Measurements from ENCODE around the gene COG6. TPM values are rescaled to one million over a fixed set of nuclear protein-coding genes. Genes with fewer than 3 reads are reported as not detected.

Gene COG6
- total and polyA plus RNA-seq, 2 of the 8 experiments (the other 6 are each of a cell fraction or from before 2014, with no cell fraction given), result 8.8 to 22.3 TPM

DNA sequence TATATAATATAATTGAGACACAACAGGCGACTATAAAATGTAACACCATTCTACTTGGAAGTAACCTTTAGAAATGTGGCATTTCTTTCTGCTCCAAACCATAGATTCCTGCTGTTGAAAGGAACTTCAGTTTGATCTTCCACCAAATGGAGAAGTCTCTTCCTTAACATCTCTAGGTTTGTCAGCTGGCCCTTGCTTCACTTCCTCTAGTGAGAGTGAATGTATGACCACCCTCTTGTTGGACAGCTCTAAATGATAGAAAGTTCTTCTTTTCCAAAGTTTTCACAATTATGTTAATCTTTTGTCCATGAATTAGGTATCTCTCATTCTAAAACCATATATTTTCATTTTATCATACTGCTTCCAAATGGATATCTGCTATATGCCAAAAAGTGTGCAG lies 13.8 kb upstream of the COG6 start:
- H3K14ac ChIP-seq (ENCODE audit: insufficient read length), result no peak overlapping the region
- H3K23me2 ChIP-seq (ENCODE audit: low read depth, low read length), result no peaks in the 10 kb centered on the region
- no peak overlapping the region for H3K27ac ChIP-seq (ENCODE audit: low read depth, low read length)
- no peak overlapping the region for H4K5ac ChIP-seq (ENCODE audit: insufficient read length, low read depth, low read length)
- no peaks in the 10 kb centered on the region for H4K20me1 ChIP-seq (replicated peaks in 1 of 2; ENCODE audit: control insufficient read depth in 1 of 2, insufficient read depth in 2 of 2, low read length in 2 of 2)
- no peak overlapping the region for H3K4ac ChIP-seq (replicated peaks; ENCODE audit: insufficient read length, low read depth, low read length)
- no peak overlapping the region for H4K8ac ChIP-seq (ENCODE audit: extremely low read depth, insufficient read depth, low read length)
- H2BK12ac ChIP-seq (ENCODE audit: low read depth, low read length), result no peak overlapping the region
- no peak overlapping the region for H3K9ac ChIP-seq (replicated peaks in 1 of 4; ENCODE audit: extremely low read depth in 1 of 4, low read depth in 3 of 4, low read length in 3 of 4)
- H3K4me3 ChIP-seq (ENCODE audit: extremely low read depth in 1 of 4, insufficient read depth in 2 of 4, low read depth in 3 of 4, low read length in 4 of 4), result no peak overlapping the region
- DNase-seq (ENCODE audit: low read depth in 1 of 2, low spot score in 2 of 2) (no peak), FAIRE-seq (no peak)
- no peaks in the 10 kb centered on the region for H3K27me3 ChIP-seq (replicated peaks in 1 of 4; ENCODE audit: control insufficient read depth in 3 of 4, extremely low read depth in 1 of 4, insufficient read depth in 3 of 4, low read length in 3 of 4)
- no peaks in the 10 kb centered on the region for H3K79me2 ChIP-seq (ENCODE audit: control insufficient read depth in 1 of 2, insufficient read depth in 2 of 2, low read length in 2 of 2)
- H2BK5ac ChIP-seq (ENCODE audit: low read depth, low read length), result no peak overlapping the region
- no peaks in the 10 kb centered on the region for H3K79me1 ChIP-seq (ENCODE audit: low read depth, low read length)
- H3K4me1 ChIP-seq (replicated peaks in 1 of 4; ENCODE audit: control insufficient read depth in 3 of 4, insufficient read depth in 4 of 4, low read length in 3 of 4), result no peaks in the 10 kb centered on the region
- no peak overlapping the region for H2BK120ac ChIP-seq (replicated peaks; ENCODE audit: low read depth, low read length)
- H3K36me3 ChIP-seq (ENCODE audit: control insufficient read depth in 2 of 4, insufficient read depth in 4 of 4, low read length in 3 of 4), result no peaks in the 10 kb centered on the region
- no peak overlapping the region for H2BK15ac ChIP-seq (ENCODE audit: low read length)
- no peak overlapping the region for H3K56ac ChIP-seq (replicated peaks; ENCODE audit: insufficient read length, low read depth, low read length)
- H3K18ac ChIP-seq (ENCODE audit: extremely low read depth, low read length), result no peak overlapping the region
- H2AK5ac ChIP-seq (ENCODE audit: low read depth, low read length), result no peak overlapping the region
- no peak overlapping the region for H4K91ac ChIP-seq (replicated peaks; ENCODE audit: insufficient read length, low read length)
- H3K23ac ChIP-seq (ENCODE audit: insufficient read length), result no peak overlapping the region
- no peak overlapping the region for H2AFZ ChIP-seq (ENCODE audit: low read length)
- H3K9me3 ChIP-seq (ENCODE audit: insufficient read depth in 2 of 2, low read depth in 1 of 2, low read length in 1 of 2), result no peaks in the 10 kb centered on the region
- 89% methylated on average over 1 of the region's 1 CpG; no CpG with 5 or more reads in 1 of the 2 experiments for WGBS, 2 experiments (ENCODE audit: extremely low coverage in 1 of 2, insufficient coverage in 1 of 2, insufficient read length in 1 of 2, insufficient replicate concordance in 2 of 2, low coverage in 1 of 2, low lambda C conversion rate in 2 of 2, missing lambda C conversion rate in 1 of 2)
- no peak overlapping the region for H3K4me2 ChIP-seq (ENCODE audit: insufficient read depth in 1 of 2, low read depth in 2 of 2, low read length in 2 of 2)
- CTCF ChIA-PET (ENCODE audit: partially characterized antibody), result no interaction called here
- POLR2A ChIA-PET (ENCODE audit: partially characterized antibody), result no interaction called here
- no peak overlapping the region for H2BK20ac ChIP-seq (ENCODE audit: low read length)
- TF ChIP-seq EZH2 (IDR thresholded peaks at IDR 0.05; ENCODE audit: low read depth, low read length, severe bottlenecking) (no peak), SIN3A (conservative IDR thresholded peaks at IDR 0.05 in 1 of 2, IDR thresholded peaks at IDR 0.05 in 1 of 2; ENCODE audit: low read depth in 1 of 2, low read length in 2 of 2) (no peak), EP300 (IDR thresholded peaks at IDR 0.05; ENCODE audit: borderline replicate concordance in 1 of 2, low read depth in 2 of 2, low read length in 2 of 2) (no peak), CHD2 (IDR thresholded peaks at IDR 0.05; ENCODE audit: low read length) (no peak), GABPA (IDR thresholded peaks at IDR 0.05; ENCODE audit: borderline replicate concordance, insufficient read depth, low read length) (no peak), JUND (IDR thresholded peaks at IDR 0.05; ENCODE audit: low read length) (no peak), CHD1 (IDR thresholded peaks at IDR 0.05; ENCODE audit: low read depth, low read length) (no peak), RFX5 (IDR thresholded peaks at IDR 0.05; ENCODE audit: borderline replicate concordance, low read depth, low read length) (no peak), RBBP5 (IDR thresholded peaks at IDR 0.05; ENCODE audit: borderline replicate concordance, low read depth, low read length) (no peak), NANOG (IDR thresholded peaks at IDR 0.05; ENCODE audit: insufficient read depth, low read depth, low read length, poor library complexity, severe bottlenecking) (no peak), KDM4A (IDR thresholded peaks at IDR 0.05; ENCODE audit: low read depth, low read length, severe bottlenecking) (no peak), ATF3 (IDR thresholded peaks at IDR 0.05; ENCODE audit: insufficient read depth, low read depth, low read length) (no peak)
- TF ChIP-seq, protein P1, sequence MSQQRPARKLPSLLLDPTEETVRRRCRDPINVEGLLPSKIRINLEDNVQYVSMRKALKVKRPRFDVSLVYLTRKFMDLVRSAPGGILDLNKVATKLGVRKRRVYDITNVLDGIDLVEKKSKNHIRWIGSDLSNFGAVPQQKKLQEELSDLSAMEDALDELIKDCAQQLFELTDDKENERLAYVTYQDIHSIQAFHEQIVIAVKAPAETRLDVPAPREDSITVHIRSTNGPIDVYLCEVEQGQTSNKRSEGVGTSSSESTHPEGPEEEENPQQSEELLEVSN (IDR thresholded peaks at IDR 0.05), result no peak
